Pancreas (tissue), 10 donors: ENCODE measurements around the gene NFIX. TPM values are rescaled to one million over a fixed set of nuclear protein-coding genes. Genes with fewer than 3 reads are reported as not detected.

Experiments used
- ATAC-seq, 4 donors: fragments of 200-7000 bp; cut with Tn5 transposase; one replicate each; pipeline versions ENCODE4 v1.8.0 to v1.9.1; 2020; ENCODE audit warnings: mild to moderate bottlenecking in 4 of 4, moderate library complexity in 4 of 4
- DNase-seq, 6 donors: peaks; one replicate each; pipeline ENCODE4 v3.0.0-alpha.2; 2020
- FAIRE-seq: peaks from 2 replicates; lab custom pipeline; 2012; peaks lifted over from hg19 to GRCh38; lab: Jason Lieb, UNC
- H3K27ac ChIP-seq, 4 donors: fragments of 200-600 bp; sonication (generic); 1 replicate in 3 of 4; 2 replicates in 1 of 4; pipeline versions ENCODE4 v1.5.0 to v1.8.0; 2020
- H3K27me3 ChIP-seq, 4 donors: fragments of 200-600 bp; one replicate each; pipeline ENCODE4 v1.8.0; 2021
- H3K36me3 ChIP-seq, 3 donors: fragments of 200-600 bp; sonication (generic) in 1 of 3; one replicate each; pipeline versions ENCODE4 v1.5.0 to v1.8.0; 2020 to 2021
- H3K4me1 ChIP-seq, 3 donors: fragments of 200-600 bp; one replicate each; pipeline ENCODE4 v1.8.0; 2021
- H3K4me3 ChIP-seq, 4 donors: fragments of 200-600 bp; sonication (generic) in 2 of 4; one replicate each; pipeline versions ENCODE4 v1.5.0 to v1.8.0; 2020 to 2021
- H3K9me3 ChIP-seq, 4 donors: fragments of 200-600 bp; one replicate each; pipeline ENCODE4 v1.8.0; 2021
- CTCF ChIP-seq, 4 donors: fragments of 200-600 bp; sonication (generic) in 3 of 4; IDR thresholded peaks; one replicate each; pipeline versions ENCODE4 v1.5.0 to v1.8.0; 2021; ENCODE audit warnings: antibody characterized with exemption in 4 of 4
- WGBS, 2 donors: extraction: QIAGEN DNeasy Blood & Tissue Kit; methylation state at CpG; one replicate each; pipeline ENCODE4 v1.1.7; 2013; 5-methylcytosine and 5-hydroxymethylcytosine counted together
- intact Hi-C, 3 donors: fragments of 100-400 bp; cut with DNase I; formaldehyde crosslinking; loops; one replicate each; pipeline versions ENCODE4 v1.11.1 to v1.14.2; 2022
- polyA plus RNA-seq, 2 donors: library from polyadenylated mRNA; stranded (reverse); fragments of 200-250 nt; gene quantifications; one replicate each; pipeline ENCODE4 v1.2.3, GENCODE V29; 2013
- total RNA-seq, 6 donors: library from RNA; stranded (reverse); fragmentation: NEBNext Ultra II Directional in 4 of 6; extraction: Animal tissue kit (Norgen Biotek cat#: 25700) in 4 of 6; gene quantifications; one replicate each; pipeline versions ENCODE4 v1.2.1 to v1.2.4, GENCODE V29; 2021 to 2023
- donor health status: healthy with polysubstance abuse.
- donor health status: DM: no; HTN: no; CAD: no; lungs with moderate emphysema.
- donor health status: DM: no; HTN: no; CAD: no.
- donor health status: control.
- donor health status: control.
- donor health status: Bipolar disorder and iron deficiency.
- donor health status: DM: yes; HTN: yes; CAD: no.
- donor health status: DM: no; HTN: no; CAD: no.
- donor health status: DM: no; HTN: no; CAD: no.
- donor health status: DM: yes; HTN: yes; CAD: no.

NFIX gene
- total and polyA plus RNA-seq, 8 donors: 8.3 to 45.1 (median 32.7) TPM

- DNase-seq: no peak
- Histone ChIP-seq H3K4me3 (no peak overlapping the region), H3K27ac (no peak overlapping the region), H3K36me3 (no peaks in the 10 kb centered on the region), H3K9me3 (no peaks in the 10 kb centered on the region), H3K4me1 (no peaks in the 10 kb centered on the region), H3K27me3 (no peaks in the 10 kb centered on the region)
- no peak for FAIRE-seq
- 85% methylated on average over 20 of the region's 20 CpGs for WGBS, 2 donors
- TF ChIP-seq CTCF (IDR thresholded peaks at IDR 0.05): no peak
- intact Hi-C loops: no loop called here
- ATAC-seq: no peak
Observed at GRCh38 chr19:13013649-13014048, 18.4 kb downstream of the NFIX start.

- H3K4me3 ChIP-seq: no peak overlapping the region
- intact Hi-C loops: no loop called here
- no peak for FAIRE-seq
- H3K27ac ChIP-seq: no peak overlapping the region
- no peak for DNase-seq
- no peak for ATAC-seq
- TF ChIP-seq CTCF (IDR thresholded peaks at IDR 0.05): no peak
- no peaks in the 10 kb centered on the region for H3K4me1 ChIP-seq
- no peaks in the 10 kb centered on the region for H3K9me3 ChIP-seq
- H3K27me3 ChIP-seq: no peaks in the 10 kb centered on the region
- 81 to 89% methylated on average over 35 of the region's 35 CpGs for WGBS, 2 donors
- H3K36me3 ChIP-seq: no peaks in the 10 kb centered on the region
Observed at GRCh38 chr19:13014101-13014920, 19.0 kb downstream of the NFIX start.

GRCh38 chr19:13014921-13015280 is 19.6 kb downstream of the NFIX start:
- no peak for TF ChIP-seq CTCF (IDR thresholded peaks at IDR 0.05)
- ATAC-seq: no peak
- no peak for DNase-seq
- intact Hi-C loops: no loop called here
- no peaks in the 10 kb centered on the region for H3K9me3 ChIP-seq
- no peak for FAIRE-seq
- H3K4me3 ChIP-seq: no peak overlapping the region
- H3K27me3 ChIP-seq: no peaks in the 10 kb centered on the region
- no peaks in the 10 kb centered on the region for H3K36me3 ChIP-seq
- 89 to 96% methylated on average over 4 of the region's 4 CpGs for WGBS, 2 donors
- H3K27ac ChIP-seq: no peak overlapping the region
- no peaks in the 10 kb centered on the region for H3K4me1 ChIP-seq

GRCh38 chr19:13015361-13016223 is 20.3 kb downstream of the NFIX start:
- H3K4me3 ChIP-seq: no peak overlapping the region
- no peaks in the 10 kb centered on the region for H3K36me3 ChIP-seq
- no peak for TF ChIP-seq CTCF (IDR thresholded peaks at IDR 0.05)
- 84 to 88% methylated on average over 12 of the region's 12 CpGs for WGBS, 2 donors
- no peaks in the 10 kb centered on the region for H3K27me3 ChIP-seq
- FAIRE-seq (no peak), ATAC-seq (no peak), DNase-seq (no peak)
- no peaks in the 10 kb centered on the region for H3K9me3 ChIP-seq
- no peak overlapping the region for H3K27ac ChIP-seq
- intact Hi-C loops: no loop called here
- H3K4me1 ChIP-seq: no peaks in the 10 kb centered on the region
